Spinal cord (tissue), 10 donors: Measurements from ENCODE around the gene TNIP1. TPM values are rescaled to one million over a fixed set of nuclear protein-coding genes. Genes with fewer than 3 reads are reported as not detected.

Experiments
- DNase-seq, 6 donors: peaks; one replicate each; pipeline versions ENCODE4 v3.0.0 to v3.0.0-alpha.2; 2013 to 2015; ENCODE audit warnings: low spot score in 6 of 6, low read depth in 4 of 6
- H3K27ac ChIP-seq: one replicate; pipeline ENCODE4 v1.5.1; 2013; ENCODE audit warnings: low read depth, low read length, control low read depth
- H3K27me3 ChIP-seq: one replicate; pipeline ENCODE4 v1.6.1; 2013; ENCODE audit warnings: low read length; ENCODE audit not compliant: control insufficient read depth, insufficient read depth
- H3K36me3 ChIP-seq: one replicate; pipeline ENCODE4 v1.6.1; 2013; ENCODE audit warnings: low read length; ENCODE audit not compliant: control insufficient read depth, insufficient read depth
- H3K4me1 ChIP-seq: one replicate; pipeline ENCODE4 v1.6.1; 2013; ENCODE audit warnings: low read length; ENCODE audit not compliant: control insufficient read depth, insufficient read depth
- H3K4me3 ChIP-seq: one replicate; pipeline ENCODE4 v1.5.1; 2013; ENCODE audit warnings: low read depth, low read length, control low read depth
- H3K9me3 ChIP-seq: one replicate; pipeline ENCODE4 v1.6.1; 2013; ENCODE audit warnings: low read length; ENCODE audit not compliant: control insufficient read depth, insufficient read depth
- WGBS: methylation state at CpG from one replicate; pipeline ENCODE4 v1.1.5; 2013; ENCODE audit warnings: missing lambda C conversion rate; ENCODE audit not compliant: insufficient coverage; 5-methylcytosine and 5-hydroxymethylcytosine counted together
- polyA plus RNA-seq, 2 donors: library from polyadenylated mRNA; unstranded; fragments of 120-200 nt; gene quantifications; one replicate each; pipeline ENCODE4 v1.2.1, GENCODE V29; 2013; ENCODE audit not compliant: insufficient read length in 2 of 2
- total RNA-seq, 2 donors: library from RNA; depleted of rRNA in 1 of 2; stranded (reverse); fragments of 120-200 nt in 1 of 2; fragments of >200 nt in 1 of 2; gene quantifications; one replicate each; pipeline versions ENCODE4 v1.2.3 to v1.2.4, GENCODE V29; 2013 to 2014
- donor health status: healthy.

Gene TNIP1
- total and polyA plus RNA-seq, 4 donors: 25.5 to 63.7 (median 52.4) TPM

- no peak overlapping the region for H3K27ac ChIP-seq
- peaks cover 14% of the 10 kb centered on the region for H3K4me1 ChIP-seq
- no peaks in the 10 kb centered on the region for H3K27me3 ChIP-seq
- DNase-seq: no peak
- H3K36me3 ChIP-seq: peaks cover 71% of the 10 kb centered on the region
- no peaks in the 10 kb centered on the region for H3K9me3 ChIP-seq
- H3K4me3 ChIP-seq: no peak overlapping the region
- 90% methylated on average over 5 of the region's 7 CpGs for WGBS
Measured at GRCh38 chr5:151107084-151107483, 26.2 kb upstream of the TNIP1 start.

DNA sequence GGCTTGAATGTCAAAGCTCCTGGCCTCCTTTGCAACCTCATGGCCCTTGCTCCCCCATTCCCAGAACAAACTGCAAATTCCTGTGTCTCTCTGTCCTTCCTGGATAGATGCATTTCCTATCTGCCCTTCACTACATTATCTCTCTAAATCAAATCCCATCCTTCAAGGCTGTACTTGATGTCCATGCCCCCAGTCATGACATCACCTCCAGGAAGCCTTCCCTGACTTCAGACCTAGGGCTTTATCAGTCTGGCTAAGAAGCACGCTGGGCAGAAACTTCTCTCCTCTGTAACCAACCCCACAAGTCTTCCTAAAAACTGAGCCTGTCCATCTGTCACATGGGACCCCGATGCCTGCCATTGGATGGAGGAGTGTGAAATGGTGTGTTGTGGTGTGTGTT, 25.7 kb upstream of the TNIP1 start:
- DNase-seq: no peak
- 100% methylated on average over 2 of the region's 2 CpGs for WGBS
- no peaks in the 10 kb centered on the region for H3K27me3 ChIP-seq
- no peaks in the 10 kb centered on the region for H3K9me3 ChIP-seq
- no peak overlapping the region for H3K4me3 ChIP-seq
- no peak overlapping the region for H3K27ac ChIP-seq
- peaks cover 14% of the 10 kb centered on the region for H3K4me1 ChIP-seq
- H3K36me3 ChIP-seq: peaks cover 74% of the 10 kb centered on the region

GRCh38 chr5:151106043-151106442, 25.2 kb upstream of the TNIP1 start:
- Histone ChIP-seq H3K9me3 (no peaks in the 10 kb centered on the region), H3K27me3 (no peaks in the 10 kb centered on the region), H3K4me3 (no peak overlapping the region), H3K4me1 (peaks cover 14% of the 10 kb centered on the region), H3K36me3 (peaks cover 76% of the 10 kb centered on the region), H3K27ac (no peak overlapping the region)
- DNase-seq: no peak
- WGBS: 86% methylated on average over 2 of the region's 5 CpGs

DNA sequence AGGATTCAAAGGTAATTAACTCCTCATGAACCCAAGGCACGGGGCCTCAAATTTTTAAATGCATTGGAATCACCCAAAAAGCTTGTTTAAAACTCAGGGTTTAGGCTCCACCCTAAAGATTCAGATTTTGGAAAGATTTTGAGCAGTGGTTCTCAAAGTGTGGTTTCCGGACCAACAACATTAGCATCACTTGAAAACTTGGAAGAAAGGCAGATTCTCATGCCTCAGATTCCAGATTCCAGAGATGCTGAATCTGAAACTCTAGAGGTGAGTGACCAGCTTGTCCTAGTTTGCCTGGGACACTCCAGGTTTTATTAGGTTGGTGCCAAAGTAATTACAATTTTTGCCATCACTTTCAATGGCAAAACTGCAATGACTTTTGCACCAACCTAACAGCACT, 24.7 kb upstream of the TNIP1 start:
- no peak overlapping the region for H3K27ac ChIP-seq
- no peaks in the 10 kb centered on the region for H3K27me3 ChIP-seq
- H3K36me3 ChIP-seq: peaks cover 75% of the 10 kb centered on the region
- H3K4me3 ChIP-seq: no peak overlapping the region
- H3K4me1 ChIP-seq: peaks cover 14% of the 10 kb centered on the region
- H3K9me3 ChIP-seq: no peaks in the 10 kb centered on the region
- WGBS: 100% methylated on average over 1 of the region's 2 CpGs
- DNase-seq: no peak

DNA sequence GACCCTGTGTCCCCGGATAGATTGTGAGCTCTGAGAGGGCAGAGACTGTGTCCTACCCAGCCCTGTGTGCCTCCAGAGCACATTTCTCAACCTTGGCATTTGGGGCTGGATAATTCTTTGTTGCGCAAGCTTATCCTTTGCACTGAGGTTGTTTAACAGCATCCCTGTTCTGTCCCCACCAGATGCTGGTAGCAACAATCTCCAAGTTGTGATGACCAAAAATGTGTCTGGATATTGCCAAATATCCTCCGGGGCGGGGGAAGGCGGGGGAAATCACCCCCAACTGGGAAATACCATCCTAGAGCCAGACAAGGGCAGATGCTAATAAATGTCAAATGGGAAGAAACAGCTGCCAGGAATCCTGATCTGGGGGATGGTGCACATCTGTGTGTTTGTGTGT, 24.0 kb upstream of the TNIP1 start:
- Histone ChIP-seq H3K27ac (no peak overlapping the region), H3K4me1 (peaks cover 18% of the 10 kb centered on the region), H3K36me3 (peaks cover 71% of the 10 kb centered on the region), H3K9me3 (no peaks in the 10 kb centered on the region), H3K4me3 (no peak overlapping the region), H3K27me3 (no peaks in the 10 kb centered on the region)
- WGBS: 90% methylated on average over 1 of the region's 5 CpGs
- peak in 1 of 6 donors; percentile 70 for DNase-seq

- Histone ChIP-seq H3K36me3 (peaks cover 47% of the 10 kb centered on the region), H3K4me3 (no peak overlapping the region), H3K27ac (no peak overlapping the region), H3K4me1 (peaks cover 4% of the 10 kb centered on the region), H3K9me3 (no peaks in the 10 kb centered on the region), H3K27me3 (no peaks in the 10 kb centered on the region)
- DNase-seq: no peak
- 100% methylated on average over 2 of the region's 4 CpGs for WGBS
Measured at GRCh38 chr5:151101746-151102145, 20.9 kb upstream of the TNIP1 start.

DNA sequence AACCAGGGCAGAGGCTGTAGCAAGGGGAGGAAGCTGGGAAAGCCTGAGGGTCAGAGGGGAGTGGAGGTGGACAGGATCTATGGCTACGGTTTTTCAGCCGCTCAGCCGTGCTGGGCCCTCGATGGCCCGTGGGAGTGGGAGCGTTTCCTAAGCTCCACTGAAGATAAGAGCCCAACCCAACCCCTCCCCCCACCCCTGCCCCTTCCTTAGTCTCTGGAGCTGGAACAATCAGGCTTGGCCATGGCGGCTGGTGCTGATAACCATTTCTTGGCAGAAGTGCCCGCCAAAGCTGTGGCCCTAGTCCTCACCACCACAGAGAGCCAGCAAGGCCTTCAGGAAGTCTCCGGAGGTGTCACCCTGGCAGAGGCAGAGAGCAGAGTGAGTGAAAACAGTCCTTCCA, 20.3 kb upstream of the TNIP1 start:
- H3K4me3 ChIP-seq: no peak overlapping the region
- no peaks in the 10 kb centered on the region for H3K27me3 ChIP-seq
- 85% methylated on average over 7 of the region's 9 CpGs for WGBS
- peaks cover 4% of the 10 kb centered on the region for H3K4me1 ChIP-seq
- DNase-seq: no peak
- H3K27ac ChIP-seq: no peak overlapping the region
- H3K36me3 ChIP-seq: peaks cover 45% of the 10 kb centered on the region
- no peaks in the 10 kb centered on the region for H3K9me3 ChIP-seq

DNA sequence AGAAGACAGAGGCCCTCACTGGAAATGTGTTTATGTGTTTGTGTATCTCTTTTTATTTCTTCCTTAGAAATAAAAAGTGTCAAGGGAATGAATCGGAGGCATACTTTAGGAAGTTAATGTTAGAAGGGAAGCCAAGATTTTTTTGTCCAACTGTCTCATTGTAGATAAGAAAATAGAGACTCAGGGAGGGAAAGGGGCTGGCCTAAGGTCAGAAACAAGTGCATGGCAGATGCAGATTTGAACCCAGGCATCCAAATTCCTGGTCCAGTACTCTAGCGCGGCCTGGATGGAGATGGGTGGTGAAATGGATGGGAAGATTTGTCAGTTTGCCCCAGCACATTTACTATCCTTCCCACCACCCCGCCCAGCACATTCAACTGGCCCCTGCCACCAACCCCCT, 19.8 kb upstream of the TNIP1 start:
- WGBS: 80% methylated on average over 1 of the region's 4 CpGs
- Histone ChIP-seq H3K36me3 (peaks cover 45% of the 10 kb centered on the region), H3K27me3 (no peaks in the 10 kb centered on the region), H3K4me3 (no peak overlapping the region), H3K4me1 (peaks cover 9% of the 10 kb centered on the region), H3K9me3 (no peaks in the 10 kb centered on the region), H3K27ac (no peak overlapping the region)
- no peak for DNase-seq

DNA sequence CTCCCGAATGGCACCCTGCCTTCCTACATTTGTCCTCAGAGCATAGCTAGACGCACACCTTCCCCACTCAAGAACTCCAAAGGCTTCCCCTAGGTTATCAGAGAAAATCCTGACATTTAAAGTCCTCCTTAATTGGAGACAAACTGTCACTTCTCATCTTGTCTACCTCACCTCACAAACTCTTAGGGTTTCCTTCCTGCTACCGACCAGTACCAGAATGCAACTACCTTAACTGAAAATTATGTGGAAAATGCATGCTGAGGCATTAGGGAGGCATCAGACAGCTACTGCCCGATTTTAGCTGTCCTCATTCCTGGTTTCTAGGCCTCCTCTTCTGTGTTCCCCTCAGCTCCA, 17.9 kb upstream of the TNIP1 start:
- no peak for DNase-seq
- H3K36me3 ChIP-seq: peaks cover 28% of the 10 kb centered on the region

GRCh38 chr5:151097820-151098767, 17.3 kb upstream of the TNIP1 start:
- Histone ChIP-seq H3K27ac (no peak overlapping the region), H3K9me3 (no peaks in the 10 kb centered on the region), H3K4me3 (no peak overlapping the region), H3K36me3 (peaks cover 24% of the 10 kb centered on the region), H3K4me1 (peaks cover 25% of the 10 kb centered on the region), H3K27me3 (no peaks in the 10 kb centered on the region)
- DNase-seq: no peak
- WGBS: 90% methylated on average over 12 of the region's 16 CpGs

More for the DNA sequence above, 17.9 kb upstream of the TNIP1 start:
- no peaks in the 10 kb centered on the region for H3K9me3 ChIP-seq
- H3K27ac ChIP-seq: no peak overlapping the region
- H3K4me1 ChIP-seq: peaks cover 25% of the 10 kb centered on the region
- H3K27me3 ChIP-seq: no peaks in the 10 kb centered on the region
- WGBS: 75% methylated on average over 3 of the region's 4 CpGs
- H3K4me3 ChIP-seq: no peak overlapping the region
